Activated CD8-positive, alpha-beta memory T cell treated with anti-CD3 and anti-CD28 coated beads for 36 hours (primary cell): ENCODE results near the gene AK3. TPM values are rescaled to one million over a fixed set of nuclear protein-coding genes. Genes with fewer than 3 reads are reported as not detected.
"Not testable (repeated sequence)": the region's sequence is repeated elsewhere in the genome, so short reads cannot be mapped to it uniquely, and the experiment has no call there.

Source experiments
- CTCF ChIA-PET: fragments of 350-600 bp; sonication (Branson Sonifier 250); formaldehyde crosslinking; loops from one replicate; lab custom pipeline; 2021; ENCODE audit warnings: antibody characterized with exemption; lab: Charles Lee
- POLR2A ChIA-PET: fragments of 350-600 bp; sonication (Branson Sonifier 250); formaldehyde crosslinking; loops from one replicate; lab custom pipeline; 2021; ENCODE audit warnings: antibody characterized with exemption; lab: Charles Lee
- total RNA-seq, 2 experiments: library from RNA; stranded (reverse); gene quantifications; one replicate each; pipeline ENCODE4 v1.2.3, GENCODE V29; 2021

Gene AK3
- total RNA-seq, result 10 to 100 TPM; 33.1 to 33.2 TPM

- CTCF ChIA-PET, result interaction anchor here (1.1 to 1.9 kb wide), 3 partner anchors 9 to 64 kb away, joined by 3 to 5 read pairs (median 3); no protein-coding TSS in a partner anchor
- POLR2A ChIA-PET, result interaction anchor here (0.6 to 1.6 kb wide), 8 partner anchors 13 to 244 kb away, joined by 3 to 5 read pairs (median 4); partner anchors contain the start of genes CDC37L1, JAK2, PLPP6 and SPATA6L
Measured at GRCh38 chr9:4740638-4741364, at the start of gene AK3. Gene AK3, minus strand, starts transcription at chr9:4741202. Its CDS starts 115 bp downstream, at chr9:4741087.

- ChIA-PET CTCF (interaction anchor here (0.6 kb wide), 1 partner anchor 276 kb away, joined by 3 read pairs; no protein-coding TSS in a partner anchor), POLR2A (no interaction called here)
Measured at GRCh38 chr9:4788703-4789102, 47.7 kb upstream of the AK3 start.

DNA sequence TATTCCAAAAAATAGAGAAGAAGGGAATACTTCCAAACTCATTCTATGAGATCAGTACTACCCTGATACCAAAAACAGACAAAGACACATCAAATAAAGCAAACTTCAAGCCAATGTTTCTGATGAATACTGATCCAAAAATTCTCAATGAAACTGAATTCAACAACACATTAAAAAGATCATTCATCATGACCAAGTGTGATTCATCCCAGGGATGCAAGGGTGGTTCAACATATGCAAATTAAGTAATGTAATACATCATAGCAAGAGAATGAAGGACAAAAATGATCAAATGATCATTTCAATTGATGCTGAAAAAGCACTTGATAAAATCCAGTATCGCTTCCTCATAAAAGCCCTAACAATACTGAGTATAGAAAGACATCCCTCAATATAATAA, 46.9 kb upstream of the AK3 start:
- POLR2A ChIA-PET, result no interaction called here
- CTCF ChIA-PET, result interaction anchor here (0.6 to 0.7 kb wide), 2 partner anchors 23 to 277 kb away, joined by 3 read pairs; no protein-coding TSS in a partner anchor

DNA sequence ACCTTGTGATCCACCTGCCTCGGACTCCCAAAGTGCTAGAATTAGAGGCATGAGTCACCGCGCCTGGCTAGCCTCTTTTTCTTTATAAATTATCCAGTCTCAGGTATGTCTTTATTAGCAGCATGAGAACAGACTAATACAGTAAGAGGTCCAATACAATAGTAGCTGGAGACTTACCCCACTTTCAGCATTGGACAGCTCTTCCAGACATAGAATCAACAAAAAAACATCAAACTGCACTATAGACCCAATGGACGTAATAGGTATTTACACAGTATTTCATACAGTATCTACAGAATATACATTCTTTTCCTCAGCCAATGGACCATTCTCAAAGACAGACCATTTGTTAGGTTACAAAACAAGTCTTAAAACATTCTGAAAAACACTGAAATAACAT, 45.6 kb upstream of the AK3 start:
- ChIA-PET POLR2A (no interaction called here), CTCF (no interaction called here)

DNA sequence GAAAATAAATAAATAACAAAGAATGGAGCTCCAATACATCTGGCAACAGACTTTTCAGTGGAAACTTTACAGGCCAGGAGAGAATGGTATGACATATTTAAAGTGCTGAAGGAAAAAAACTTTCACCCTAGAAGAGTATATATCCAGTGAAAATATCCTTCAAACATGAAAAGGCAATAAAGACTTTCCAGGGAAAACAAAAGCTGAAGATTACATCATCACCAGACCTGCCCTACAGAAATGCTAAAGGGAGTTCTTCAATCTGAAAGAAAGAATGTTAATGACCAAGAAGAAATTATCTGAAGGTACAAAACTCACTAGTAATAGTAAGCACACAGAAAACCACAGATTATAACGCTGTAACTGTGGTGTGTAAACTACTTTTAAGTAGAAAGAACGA, 43.4 kb upstream of the AK3 start:
- CTCF ChIA-PET, result no interaction called here
- POLR2A ChIA-PET, result no interaction called here

GRCh38 chr9:4783191-4783590, 42.2 kb upstream of the AK3 start:
- CTCF ChIA-PET, result interaction anchor here (0.7 kb wide), 1 partner anchor 19 kb away, joined by 3 read pairs; no protein-coding TSS in a partner anchor
- POLR2A ChIA-PET, result not testable (repeated sequence)

DNA sequence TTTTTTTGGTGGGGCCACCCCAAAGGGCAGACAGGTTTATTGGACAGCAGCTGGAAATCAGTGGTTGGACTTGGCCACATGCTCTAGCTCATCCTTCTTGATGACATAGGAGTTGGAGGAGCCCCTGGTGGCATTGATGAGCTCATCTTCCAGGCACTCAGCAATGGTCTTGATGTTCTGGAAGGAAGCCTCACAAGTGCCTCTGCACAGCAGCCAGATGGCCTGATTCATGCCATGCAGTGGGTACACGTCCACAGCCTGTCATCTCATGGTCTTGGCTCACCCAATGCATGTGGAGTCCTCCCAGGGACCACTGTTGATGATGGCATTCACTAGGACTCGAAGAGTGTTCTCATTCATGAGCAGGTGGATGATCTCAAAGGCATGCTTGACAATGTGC, 40.4 kb upstream of the AK3 start:
- ChIA-PET POLR2A (no interaction called here), CTCF (interaction anchor here (0.7 to 1.0 kb wide), 3 partner anchors 22 to 159 kb away, joined by 3 to 5 read pairs (median 4); no protein-coding TSS in a partner anchor)

DNA sequence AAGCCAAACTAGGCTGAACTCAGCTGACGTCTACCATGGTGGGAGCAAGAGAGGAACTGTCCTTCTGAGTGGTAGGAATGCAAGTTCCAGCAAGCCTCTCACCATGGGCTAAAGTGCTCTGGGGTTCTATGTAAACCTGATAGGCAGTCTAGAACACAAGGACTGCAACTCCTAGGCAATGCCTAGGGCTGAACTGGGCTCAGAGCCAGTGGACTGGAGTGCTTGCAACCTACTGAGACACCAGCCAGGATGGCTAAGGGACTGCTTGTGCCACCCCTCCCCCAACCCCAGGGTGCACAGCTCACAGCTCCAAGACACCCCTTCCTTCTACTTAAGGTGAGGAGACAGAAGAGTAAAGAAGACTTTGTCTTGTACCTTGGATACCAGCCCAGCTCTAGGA, 39.6 kb upstream of the AK3 start:
- POLR2A ChIA-PET, result no interaction called here
- CTCF ChIA-PET, result no interaction called here

GRCh38 chr9:4774958-4775357, 34.0 kb upstream of the AK3 start:
- POLR2A ChIA-PET, CTCF ChIA-PET: not testable (repeated sequence)

DNA sequence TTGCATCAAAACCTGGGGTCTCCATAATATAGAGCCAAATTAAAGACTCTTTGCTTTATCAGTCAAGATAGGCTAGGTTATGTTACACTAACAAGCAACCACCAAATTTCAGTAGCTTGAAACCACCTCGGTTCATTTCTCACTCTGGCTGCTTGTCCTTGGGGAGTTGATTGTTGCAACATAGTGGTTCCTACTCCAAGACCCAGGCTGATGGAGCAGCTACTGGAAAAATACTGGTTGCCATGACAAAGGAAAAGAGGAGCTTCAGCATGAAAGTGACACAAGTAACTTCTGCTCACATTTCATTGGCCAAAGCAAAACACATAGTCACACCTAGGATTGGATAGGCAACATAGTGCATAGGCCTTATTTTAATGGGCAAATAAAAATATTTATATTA, 33.2 kb upstream of the AK3 start:
- CTCF ChIA-PET, result no interaction called here
- POLR2A ChIA-PET, result no interaction called here

DNA sequence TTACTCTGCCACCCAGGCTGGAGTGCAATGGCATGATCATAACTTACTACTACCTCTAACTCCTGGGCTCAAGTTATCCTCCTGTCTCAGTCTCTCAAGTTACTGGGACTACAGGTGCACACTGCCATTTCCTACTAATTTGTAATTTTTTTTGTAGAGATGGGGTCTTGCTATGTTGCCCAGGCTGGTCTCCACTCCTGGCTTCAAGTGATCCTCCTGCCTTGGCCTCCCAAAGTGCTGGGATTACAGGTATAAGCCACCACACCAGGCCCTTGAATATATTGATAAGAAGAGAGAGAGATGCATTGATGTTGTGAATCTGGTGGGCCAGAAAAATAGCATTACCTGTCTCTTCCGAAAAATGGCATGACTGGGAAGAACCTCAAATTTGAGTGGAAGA, 30.8 kb upstream of the AK3 start:
- CTCF ChIA-PET, result no interaction called here
- POLR2A ChIA-PET, result no interaction called here

DNA sequence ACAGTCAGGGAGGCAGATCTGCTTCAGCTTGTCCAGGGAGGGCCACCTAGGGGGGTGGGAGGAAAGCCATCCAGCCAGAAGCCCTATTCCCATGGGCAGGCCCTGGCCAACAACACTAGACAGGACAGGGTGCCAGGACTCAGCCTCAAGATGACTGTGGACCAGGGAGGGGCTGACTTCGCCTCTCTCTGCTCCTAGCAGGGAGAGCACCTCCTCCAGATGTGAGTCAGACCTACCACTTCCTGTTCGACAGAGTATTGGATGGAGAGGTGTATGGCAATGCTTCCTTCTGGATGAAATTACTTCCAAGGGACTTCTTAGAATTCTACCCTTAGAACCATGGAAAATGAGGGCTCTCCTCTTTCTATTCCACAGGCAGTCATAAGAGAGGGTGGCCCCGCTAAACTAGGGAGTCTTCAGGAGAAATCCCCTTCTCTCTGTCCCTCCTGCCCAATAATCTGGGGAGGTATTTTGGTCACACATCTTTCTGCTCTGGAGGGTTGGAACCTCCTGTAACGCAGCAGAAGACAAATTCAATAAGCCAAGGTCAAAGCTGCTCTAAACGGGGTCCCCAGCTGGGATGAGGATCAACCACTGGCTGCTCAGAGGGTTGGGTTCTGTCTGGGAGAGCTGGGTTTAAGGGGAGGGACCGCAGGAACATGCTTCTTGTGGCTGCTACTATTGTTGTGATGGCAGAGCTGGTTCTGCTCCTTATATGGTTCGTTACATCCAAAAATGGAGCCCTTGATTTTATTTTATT, 28.5 kb upstream of the AK3 start:
- CTCF ChIA-PET, result interaction anchor here (1.1 to 1.2 kb wide), 2 partner anchors 154 to 414 kb away, joined by 3 read pairs; no protein-coding TSS in a partner anchor
- POLR2A ChIA-PET, result no interaction called here

DNA sequence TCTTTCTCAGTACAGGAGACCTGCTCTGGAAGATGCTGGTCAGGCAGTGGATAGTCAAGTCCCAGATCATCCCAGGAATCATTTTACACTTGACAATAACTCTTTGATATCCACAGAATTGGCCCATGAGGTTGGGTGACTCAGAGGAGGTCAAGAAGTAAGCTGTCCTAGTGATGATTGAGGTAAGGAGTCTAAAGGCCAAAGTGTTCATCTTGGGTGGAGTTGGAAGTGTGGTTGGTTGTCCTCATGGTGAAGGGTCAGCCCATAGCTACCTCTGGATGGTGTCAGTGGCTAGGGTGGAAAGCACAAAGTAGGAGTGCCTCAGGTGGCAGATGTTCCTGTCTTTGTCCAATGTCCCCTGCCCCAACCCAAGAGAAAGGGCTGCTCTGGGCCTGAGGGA, 27.7 kb upstream of the AK3 start:
- ChIA-PET POLR2A (no interaction called here), CTCF (interaction anchor here (1.2 kb wide), 1 partner anchor 155 kb away, joined by 3 read pairs; no protein-coding TSS in a partner anchor)

DNA sequence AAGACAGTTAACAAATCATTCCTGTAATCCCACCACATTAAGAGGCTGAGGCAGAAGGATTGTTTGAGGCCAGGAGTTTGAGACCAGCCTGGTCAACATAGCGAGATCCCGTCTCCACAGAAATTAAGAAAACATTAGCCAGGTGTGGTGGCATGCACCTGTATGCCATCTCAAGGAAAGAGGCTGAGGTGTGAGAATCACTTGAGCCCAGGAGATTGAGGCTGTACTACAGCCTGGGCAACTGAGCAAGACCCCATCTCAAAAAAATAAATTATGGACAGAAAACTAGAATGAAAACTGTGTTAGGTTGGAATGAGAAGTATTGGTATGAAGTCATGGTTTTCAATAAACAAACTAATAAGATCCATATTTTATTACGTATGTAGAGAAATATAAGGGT, 23.0 kb upstream of the AK3 start:
- CTCF ChIA-PET, result interaction anchor here (0.5 to 2.6 kb wide), 4 partner anchors 13 to 224 kb away, joined by 3 to 16 read pairs (median 3); no protein-coding TSS in a partner anchor
- POLR2A ChIA-PET, result no interaction called here

GRCh38 chr9:4762886-4763541, 22.0 kb upstream of the AK3 start:
- ChIA-PET CTCF (interaction anchor here (0.7 to 2.6 kb wide), 11 partner anchors 14 to 225 kb away, joined by 3 to 16 read pairs (median 3); partner anchors contain the start of gene RCL1), POLR2A (no interaction called here)

GRCh38 chr9:4762108-4762885, 21.3 kb upstream of the AK3 start:
- ChIA-PET POLR2A (no interaction called here), CTCF (interaction anchor here (0.7 to 2.6 kb wide), 12 partner anchors 10 to 226 kb away, joined by 3 to 16 read pairs (median 3); partner anchors contain the start of gene RCL1)

DNA sequence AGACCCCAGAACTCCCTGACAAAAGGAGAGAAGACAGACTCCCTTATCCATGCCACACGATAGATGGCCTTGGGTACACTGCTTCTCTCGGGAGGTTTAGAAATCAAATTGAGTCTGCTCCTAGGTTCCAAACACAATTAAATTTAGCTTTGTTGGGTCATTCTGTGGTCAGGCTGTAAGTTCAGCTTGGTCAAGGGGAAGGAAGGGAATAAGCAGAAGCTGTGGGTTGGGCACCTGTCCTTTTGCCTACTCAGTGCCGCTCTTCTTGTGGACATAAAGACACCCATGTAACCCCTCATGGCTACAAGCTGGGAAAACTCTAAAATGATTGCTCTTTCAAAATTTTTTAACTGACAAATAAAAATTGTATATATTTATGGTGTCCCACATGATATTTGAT, 19.1 kb upstream of the AK3 start:
- POLR2A ChIA-PET, result no interaction called here
- CTCF ChIA-PET, result interaction anchor here (1.4 to 3.2 kb wide), 5 partner anchors 7 to 840 kb away, joined by 5 to 12 read pairs (median 9); no protein-coding TSS in a partner anchor

DNA sequence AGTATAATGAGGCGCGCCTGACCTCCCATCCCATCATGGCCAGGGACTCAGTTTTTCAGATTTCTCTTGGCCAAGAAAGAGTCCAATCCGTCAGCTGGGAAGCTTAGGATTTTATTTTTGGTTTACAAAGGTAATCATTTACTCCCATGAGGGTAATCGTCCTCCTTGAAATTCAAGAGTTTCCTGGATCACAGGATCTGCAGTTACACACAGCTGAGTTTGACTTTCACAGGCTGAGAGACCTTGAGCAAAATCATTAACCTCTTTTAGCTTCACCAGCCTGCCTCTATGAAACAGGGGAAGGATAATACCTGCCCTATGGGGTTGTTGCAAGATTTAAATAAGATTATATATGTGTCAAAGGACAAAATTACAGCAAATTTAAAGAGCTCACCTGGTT, 15.4 kb upstream of the AK3 start:
- CTCF ChIA-PET, result no interaction called here
- POLR2A ChIA-PET, result no interaction called here
